GM18520 (cell line): ENCODE results near the gene GALNT6.

ENCODE experiments used
- ATAC-seq: cut with Tn5 transposase; IDR thresholded peaks from one replicate; pipeline ENCODE4 v1.9.1; 2021; ENCODE audit not compliant: unreplicated experiment

Gene GALNT6, protein sequence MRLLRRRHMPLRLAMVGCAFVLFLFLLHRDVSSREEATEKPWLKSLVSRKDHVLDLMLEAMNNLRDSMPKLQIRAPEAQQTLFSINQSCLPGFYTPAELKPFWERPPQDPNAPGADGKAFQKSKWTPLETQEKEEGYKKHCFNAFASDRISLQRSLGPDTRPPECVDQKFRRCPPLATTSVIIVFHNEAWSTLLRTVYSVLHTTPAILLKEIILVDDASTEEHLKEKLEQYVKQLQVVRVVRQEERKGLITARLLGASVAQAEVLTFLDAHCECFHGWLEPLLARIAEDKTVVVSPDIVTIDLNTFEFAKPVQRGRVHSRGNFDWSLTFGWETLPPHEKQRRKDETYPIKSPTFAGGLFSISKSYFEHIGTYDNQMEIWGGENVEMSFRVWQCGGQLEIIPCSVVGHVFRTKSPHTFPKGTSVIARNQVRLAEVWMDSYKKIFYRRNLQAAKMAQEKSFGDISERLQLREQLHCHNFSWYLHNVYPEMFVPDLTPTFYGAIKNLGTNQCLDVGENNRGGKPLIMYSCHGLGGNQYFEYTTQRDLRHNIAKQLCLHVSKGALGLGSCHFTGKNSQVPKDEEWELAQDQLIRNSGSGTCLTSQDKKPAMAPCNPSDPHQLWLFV

GRCh38 chr12:51391283-51392123 is at the start of gene GALNT6:
Gene GALNT6, minus strand, starts transcription at chr12:51391406. Its CDS starts 11,625 bp downstream, at chr12:51379781.
- ATAC-seq: no peak

- ATAC-seq: no peak
Observed at GRCh38 chr12:51439330-51439729, 48.1 kb upstream of the GALNT6 start.

DNA sequence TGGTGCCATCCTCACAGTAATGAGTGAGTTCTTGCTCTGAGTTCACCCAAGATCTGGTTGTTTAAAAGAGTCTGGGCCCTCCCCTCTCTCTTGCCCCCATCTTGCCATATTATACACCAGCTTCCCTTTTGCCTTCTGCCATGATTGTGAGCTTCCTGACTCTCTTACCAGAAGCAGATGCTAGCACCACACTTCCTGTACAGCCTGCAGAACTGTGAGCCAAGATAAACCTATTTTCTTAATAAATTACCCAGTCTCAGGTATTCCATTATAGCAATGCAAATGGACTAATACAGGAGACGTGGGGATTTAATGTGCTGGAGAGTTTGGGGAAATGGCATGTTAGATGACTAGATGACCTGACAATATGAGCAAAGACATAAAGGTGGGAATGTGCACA is 46.2 kb upstream of the GALNT6 start:
- ATAC-seq: no peak

DNA sequence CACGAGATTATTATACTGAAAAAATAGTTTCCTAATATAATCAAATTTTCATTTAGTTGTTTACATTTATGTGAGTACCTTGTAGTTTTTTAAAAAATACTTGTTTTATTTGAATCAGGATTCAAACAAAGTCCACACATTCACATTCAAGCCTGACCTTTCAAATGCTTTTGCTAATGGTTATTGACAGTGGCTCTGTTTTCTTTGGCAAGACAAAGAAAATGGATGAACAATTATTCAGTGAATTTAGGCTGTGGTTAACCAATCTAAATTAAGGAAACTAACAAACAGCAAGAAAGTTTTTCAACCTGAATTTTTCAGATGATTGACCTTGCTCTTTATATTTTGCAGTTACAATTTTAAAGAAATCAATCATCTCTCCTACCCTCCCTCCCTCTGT is 43.1 kb upstream of the GALNT6 start:
- no peak for ATAC-seq

DNA sequence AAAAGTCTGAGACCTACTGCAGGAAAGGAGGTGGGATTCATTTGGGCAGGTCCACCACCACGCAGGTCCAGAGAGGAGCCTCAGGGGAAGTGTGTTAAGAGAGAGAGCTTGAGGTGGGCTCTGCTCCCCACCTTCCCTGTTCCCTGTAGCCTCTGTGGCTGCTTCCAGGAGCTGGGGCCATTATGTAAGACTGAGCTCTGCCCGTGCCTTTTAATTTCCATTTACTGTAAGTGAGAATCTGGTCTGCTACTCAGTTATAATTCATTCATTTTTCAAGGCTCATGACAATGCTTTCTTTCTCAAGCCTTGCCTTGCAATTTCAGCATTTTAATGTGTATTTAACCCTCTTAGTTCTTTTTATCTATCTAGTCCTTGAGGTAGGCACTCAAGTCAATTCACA is 41.7 kb upstream of the GALNT6 start:
- ATAC-seq: no peak

DNA sequence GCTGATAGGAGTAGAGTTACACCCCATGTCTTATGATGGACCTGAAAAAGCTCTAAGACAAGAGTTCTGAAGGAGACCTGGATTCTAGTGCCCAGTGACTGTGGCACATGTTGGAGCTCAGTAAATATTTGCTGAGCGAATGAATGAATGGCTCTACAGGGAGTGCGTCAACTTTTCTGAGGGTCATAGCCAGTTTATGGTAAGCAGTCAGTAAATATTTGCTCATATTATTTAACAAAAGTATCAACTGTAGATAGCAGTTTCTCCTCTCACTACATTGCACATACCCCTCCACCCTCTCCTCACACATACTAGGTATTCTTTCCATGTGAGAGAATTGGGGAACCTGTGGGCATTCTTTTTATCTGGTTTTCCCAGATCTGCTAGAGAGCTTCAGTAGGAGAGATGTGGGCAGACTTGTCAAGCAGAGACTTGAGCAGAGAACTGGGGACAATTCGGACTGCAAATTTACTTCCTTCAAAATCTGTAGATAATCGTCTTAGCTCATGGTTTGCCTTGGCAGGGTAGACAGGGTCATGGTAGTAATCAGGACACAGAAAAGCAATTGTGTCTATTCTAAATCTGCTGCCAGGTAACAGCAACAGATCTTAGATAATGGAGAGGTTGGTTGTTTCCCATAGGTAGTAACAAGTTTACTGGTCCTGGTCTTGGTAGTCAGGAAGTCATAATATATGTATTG is 39.1 kb upstream of the GALNT6 start:
- no peak for ATAC-seq

GRCh38 chr12:51429700-51430099 is 38.5 kb upstream of the GALNT6 start:
- no peak for ATAC-seq

DNA sequence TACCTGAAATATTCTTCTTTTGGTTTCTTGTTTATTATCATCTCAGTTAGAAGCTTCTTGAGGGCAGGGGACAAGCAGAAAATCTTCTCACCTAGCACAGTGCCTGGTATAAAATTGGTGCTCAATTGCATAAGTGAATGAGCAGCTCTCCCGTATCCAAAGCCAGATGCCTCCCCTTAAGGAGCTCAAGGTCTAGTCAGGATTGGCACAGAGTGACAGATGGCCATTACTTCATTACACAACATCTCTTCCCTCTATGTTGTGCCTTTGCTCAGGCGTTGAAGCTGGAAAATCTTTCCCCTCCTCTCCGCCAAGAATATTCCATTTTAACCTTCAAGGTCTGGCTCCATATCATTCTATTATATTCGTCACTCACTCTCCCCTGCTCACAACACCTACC is 37.0 kb upstream of the GALNT6 start:
- ATAC-seq: no peak

GRCh38 chr12:51424662-51425539 is 33.7 kb upstream of the GALNT6 start, which contains the start of gene SLC4A8:
Gene SLC4A8, plus strand, starts transcription at chr12:51424831. Its CDS starts 157 bp downstream, at chr12:51424988.
- ATAC-seq: peak; percentile 74

- ATAC-seq: no peak
Observed at GRCh38 chr12:51424094-51424661, 33.0 kb upstream of the GALNT6 start.

DNA sequence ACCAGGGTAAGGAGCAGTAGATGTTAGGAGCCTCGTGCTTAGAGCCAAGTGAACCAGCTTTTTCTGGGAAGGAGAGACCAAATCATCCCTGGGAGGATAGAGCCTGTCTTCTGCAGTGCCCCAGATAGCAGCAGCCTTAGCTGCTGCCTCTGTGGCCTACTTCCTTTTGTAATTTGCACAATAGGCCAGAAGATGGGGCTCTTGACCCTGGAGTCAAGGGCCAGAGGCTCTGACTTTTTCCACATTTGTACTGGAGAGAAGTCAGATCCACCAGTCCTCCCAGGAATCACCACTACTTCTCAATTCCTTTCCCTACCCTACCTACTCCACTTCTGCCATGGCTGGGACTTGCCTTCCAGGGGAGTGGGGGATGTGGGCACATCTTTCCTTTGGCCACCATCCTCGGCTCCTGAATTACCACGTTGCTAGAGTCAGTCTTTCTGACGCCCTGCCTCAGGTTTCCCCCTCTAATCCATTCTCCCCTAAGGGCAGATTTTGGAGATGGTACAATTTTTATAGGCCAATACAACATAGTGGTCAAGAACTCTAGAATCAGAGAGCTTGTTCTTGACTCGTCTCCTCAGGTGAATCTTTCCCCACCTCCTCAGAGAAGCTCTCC is 30.2 kb upstream of the GALNT6 start:
- ATAC-seq: no peak

DNA sequence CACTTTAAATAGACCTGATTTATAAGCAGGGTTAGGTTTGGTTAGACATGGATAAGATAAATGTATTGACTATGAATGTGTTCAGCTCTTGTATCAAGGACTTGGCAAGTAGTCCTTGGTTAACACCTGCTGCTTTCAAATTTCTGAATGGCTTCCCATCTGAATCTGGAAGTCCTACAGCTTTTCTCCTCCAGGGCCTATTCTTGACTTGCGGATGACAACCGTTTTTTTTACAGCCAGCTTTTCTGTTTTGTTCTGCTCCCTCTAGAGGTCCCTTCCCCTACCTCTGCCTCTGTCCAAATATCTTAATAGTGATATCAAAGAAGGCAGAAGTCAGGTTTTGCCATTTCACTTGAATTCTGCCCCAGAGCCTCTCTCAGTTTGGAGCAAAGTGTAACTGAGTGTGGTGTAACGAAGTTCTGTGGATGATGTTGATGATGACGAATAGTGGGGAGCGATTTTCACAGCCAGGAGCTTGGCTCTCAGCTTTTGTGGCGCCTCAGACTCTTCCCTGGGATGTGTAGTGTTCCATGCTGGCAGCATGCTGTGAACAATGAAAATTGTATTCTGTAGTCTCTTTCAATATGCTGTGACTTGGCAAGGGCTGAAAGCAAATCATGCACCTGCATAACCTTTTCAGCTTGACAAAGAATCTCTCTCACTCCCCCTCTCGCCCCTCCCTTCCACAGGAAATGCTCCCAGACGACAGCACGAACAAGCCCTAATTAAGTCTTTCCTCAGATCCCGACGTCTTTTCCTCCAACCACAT is 28.4 kb upstream of the GALNT6 start:
- ATAC-seq: no peak

DNA sequence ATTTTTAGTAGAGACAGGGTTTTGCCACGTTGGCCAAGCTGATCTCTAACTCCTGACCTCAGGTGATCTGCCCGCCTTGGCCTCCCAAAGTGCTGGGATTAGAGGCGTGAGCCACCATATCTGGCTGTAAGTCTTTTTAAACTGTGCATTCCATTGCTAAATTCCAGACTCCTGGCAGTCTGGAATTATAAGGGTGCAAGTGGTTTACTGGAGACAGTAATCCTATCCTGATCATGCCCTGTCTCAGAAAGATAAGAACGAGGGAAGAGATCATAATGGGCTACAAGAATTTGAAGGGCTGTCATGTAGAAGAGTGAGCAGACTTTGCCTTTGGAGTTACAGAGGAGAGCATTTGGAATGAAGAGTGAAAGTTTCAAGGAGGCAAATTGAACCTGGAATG is 26.6 kb upstream of the GALNT6 start:
- no peak for ATAC-seq

DNA sequence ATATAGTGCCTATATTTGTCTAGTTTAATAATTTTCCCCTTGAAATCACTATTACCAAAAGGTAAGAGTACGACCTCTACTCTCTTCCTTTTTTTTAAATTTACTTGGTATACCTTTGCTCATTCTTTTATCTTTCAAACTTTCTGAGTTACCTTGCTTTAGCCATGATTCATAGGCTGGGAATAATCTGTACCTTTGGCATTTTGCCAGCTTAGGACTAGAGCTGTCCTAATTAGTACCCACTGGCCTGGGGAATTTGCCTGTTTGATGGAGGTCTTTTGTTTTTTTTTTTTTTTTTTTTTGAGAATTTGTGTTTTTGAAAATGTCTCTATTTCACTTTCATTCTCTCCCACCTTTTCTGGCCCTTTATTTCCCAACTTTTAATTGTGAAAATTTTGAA is 24.7 kb upstream of the GALNT6 start:
- ATAC-seq: no peak

DNA sequence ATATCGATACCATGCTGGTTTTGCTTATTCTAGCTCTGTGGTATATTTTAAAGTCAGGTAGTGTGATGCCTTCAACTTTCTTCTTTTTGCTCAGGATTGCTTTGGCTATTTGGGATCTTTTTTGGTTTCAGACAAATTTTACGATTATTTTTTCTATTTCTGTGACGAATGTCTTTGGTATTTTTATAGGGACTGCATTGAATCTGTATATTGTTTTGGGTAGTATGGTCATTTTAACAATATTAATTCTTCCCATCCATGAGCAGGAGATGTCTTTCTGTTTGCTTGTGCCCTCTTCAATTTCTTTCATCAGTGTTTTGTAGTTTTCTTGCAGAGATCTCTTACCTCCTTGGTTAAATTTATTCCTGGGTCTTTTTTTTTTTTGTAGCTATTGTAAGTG is 22.6 kb upstream of the GALNT6 start:
- ATAC-seq: no peak

GRCh38 chr12:51413149-51413548 is 21.9 kb upstream of the GALNT6 start:
- no peak for ATAC-seq

GRCh38 chr12:51409846-51410245 is 18.6 kb upstream of the GALNT6 start:
- no peak for ATAC-seq

GRCh38 chr12:51407604-51408003 is 16.4 kb upstream of the GALNT6 start:
- ATAC-seq: no peak

DNA sequence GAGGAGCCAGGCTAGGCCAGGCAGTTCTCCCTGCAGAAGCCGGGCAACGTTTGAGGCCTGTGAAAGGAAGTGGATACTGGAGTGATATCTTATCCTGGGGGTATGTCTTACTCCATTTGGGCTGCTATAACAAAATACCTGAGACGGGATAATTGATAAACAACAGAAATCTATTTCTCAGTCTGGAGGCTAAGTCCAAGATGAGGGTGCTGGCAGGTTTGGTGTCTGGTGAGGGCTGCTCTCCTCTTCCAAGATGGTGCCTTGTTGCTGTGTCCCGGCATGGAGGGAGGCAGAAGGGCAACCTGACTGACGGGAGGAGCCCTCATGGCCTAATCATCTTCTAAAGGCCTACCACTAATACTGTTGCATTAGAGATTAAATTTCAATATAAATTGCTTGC is 15.7 kb upstream of the GALNT6 start:
- ATAC-seq: no peak
